ENCODE measurements around the gene PLAC8.

DNA sequence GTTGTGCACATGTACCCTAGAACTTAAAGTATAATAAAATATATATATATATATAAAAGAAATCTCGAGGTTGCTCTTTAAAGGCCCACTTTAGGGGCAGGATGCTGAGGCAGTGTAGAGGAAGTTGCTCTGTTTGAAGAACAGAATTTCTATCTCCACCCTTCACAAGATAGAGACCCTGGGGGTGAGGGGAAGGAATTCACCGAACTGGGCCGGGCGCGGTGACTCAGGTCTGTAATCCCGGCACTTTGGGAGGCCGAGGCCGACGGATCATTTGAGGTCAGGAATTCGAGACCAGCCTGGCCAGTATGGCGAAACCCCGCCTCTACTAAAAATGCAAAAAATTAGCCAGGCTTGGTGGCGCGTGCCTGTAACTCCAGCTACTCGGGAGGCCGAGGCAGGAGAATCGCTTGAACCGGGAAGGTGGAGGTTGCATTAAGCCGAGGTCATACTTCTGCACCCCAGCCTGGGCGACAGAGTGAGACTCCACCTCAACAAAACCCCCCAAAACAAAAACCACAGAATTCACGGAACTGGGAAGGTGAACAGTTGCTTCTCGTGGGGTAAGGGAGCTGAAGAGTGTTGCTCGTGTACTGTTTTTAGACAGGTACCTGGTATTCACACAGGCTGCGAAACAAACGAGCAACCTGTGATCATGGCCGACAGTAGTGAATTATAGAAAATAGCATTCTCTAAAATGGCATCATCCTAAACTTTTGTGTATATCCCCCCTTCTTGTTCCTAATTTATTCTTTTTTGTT, 6.2 kb downstream of the PLAC8 start:
- TF ChIP-seq ZNF274 (IDR thresholded peaks at IDR 0.05; ENCODE audit: low read depth, low read length): no peak
- TF ChIP-seq YY1 (IDR thresholded peaks at IDR 0.05; ENCODE audit: insufficient read depth, insufficient read length): no peak
- TF ChIP-seq SUZ12 (IDR thresholded peaks at IDR 0.05; ENCODE audit: extremely low read depth, insufficient read depth, insufficient read length): no peak

Data from NT2/D1 (cell line).